ENCODE data around the gene WWC1.
"Not testable (repeated sequence)": the region's sequence is repeated elsewhere in the genome, so short reads cannot be mapped to it uniquely, and the experiment has no call there.

WWC1 gene

DNA sequence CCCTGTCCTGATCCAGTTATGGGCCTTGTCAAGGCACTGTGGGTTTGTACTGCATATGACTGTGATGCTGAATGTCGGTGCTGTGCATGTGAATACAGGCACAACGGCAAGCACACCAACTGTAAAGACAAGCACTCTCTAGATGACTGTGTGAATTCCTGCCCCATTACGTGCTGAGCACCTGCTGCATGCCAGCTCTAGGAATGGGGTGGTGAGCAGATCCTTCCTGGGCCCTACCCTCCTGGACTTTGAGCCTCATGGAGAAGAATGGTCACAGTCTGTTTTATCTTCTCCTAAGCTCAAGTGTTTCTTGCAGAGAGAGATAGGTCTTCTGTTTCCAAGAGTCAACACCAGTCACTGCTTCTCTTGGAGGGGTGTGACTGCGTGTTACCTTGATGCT lies 138.9 kb downstream of the WWC1 start:
- Histone ChIP-seq H3K27me3 (ENCODE audit: control insufficient read depth in 1 of 2, insufficient read depth in 2 of 2, low read length in 2 of 2) (no peaks in the 10 kb centered on the region), H3K36me3 (ENCODE audit: control insufficient read depth in 1 of 2, insufficient read depth in 2 of 2, low read length in 2 of 2) (peaks cover 11 to 45% of the 10 kb centered on the region in 2 donors), H3K9ac (ENCODE audit: low read depth in 1 of 2, low read length in 2 of 2) (peak overlapping the region in 1 of 2 donors; percentile 16), H3K9me3 (ENCODE audit: control insufficient read depth in 1 of 2, low read length in 2 of 2) (no peaks in the 10 kb centered on the region), H3K4me3 (ENCODE audit: low read depth in 1 of 2, low read length in 2 of 2) (no peak overlapping the region), H3K4me1 (ENCODE audit: control insufficient read depth in 1 of 2, insufficient read depth in 2 of 2, low read length in 2 of 2) (peaks cover 13 to 14% of the 10 kb centered on the region in 2 donors), H3K27ac (ENCODE audit: low read depth, low read length) (peak overlapping the region; percentile 4)

DNA sequence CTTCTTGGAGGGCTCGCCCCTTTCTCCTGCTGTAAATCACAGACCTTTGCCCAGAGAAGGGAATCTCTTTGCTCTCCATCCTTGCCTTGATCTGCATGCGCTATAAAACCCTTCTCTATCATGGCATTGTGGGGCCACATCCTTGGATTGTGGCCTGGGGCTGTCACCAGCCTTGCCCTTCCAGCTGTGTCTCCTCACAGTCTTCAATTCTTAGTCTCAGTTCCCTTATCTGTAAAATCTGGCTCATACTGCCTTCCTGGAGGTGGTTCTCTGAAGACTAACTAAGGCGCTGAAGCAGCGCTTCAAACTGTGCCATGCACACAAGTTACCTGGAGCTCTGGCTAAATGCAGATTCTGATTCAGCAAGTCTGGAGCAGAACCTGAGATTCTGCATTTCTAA lies 141.5 kb downstream of the WWC1 start:
- Histone ChIP-seq H3K9ac (ENCODE audit: low read depth in 1 of 2, low read length in 2 of 2) (no peak overlapping the region), H3K36me3 (ENCODE audit: control insufficient read depth in 1 of 2, insufficient read depth in 2 of 2, low read length in 2 of 2) (peaks cover 11 to 45% of the 10 kb centered on the region in 2 donors), H3K4me3 (ENCODE audit: low read depth in 1 of 2, low read length in 2 of 2) (no peak overlapping the region)

DNA sequence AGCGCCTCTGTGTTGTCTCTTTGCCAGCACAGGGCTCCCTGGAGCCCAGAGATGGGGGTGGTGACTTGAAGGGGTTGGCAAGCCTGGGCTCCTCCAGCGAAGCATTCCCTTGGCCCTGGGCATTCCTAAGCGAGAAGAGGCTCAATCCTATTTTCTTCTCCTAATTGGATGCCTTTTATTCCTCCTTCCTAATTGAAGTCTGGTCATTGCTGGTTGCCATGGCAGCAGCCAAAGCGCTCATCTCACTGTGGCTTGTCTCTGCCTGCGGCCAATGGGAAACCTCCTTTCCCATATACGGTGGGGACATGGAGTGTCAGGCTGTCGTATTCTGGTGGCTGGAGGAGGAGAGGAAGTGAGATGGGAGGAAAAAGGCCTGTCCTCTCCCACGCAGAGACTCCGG lies 142.6 kb downstream of the WWC1 start:
- H3K36me3 ChIP-seq (ENCODE audit: control insufficient read depth in 1 of 2, insufficient read depth in 2 of 2, low read length in 2 of 2): peaks cover 11 to 40% of the 10 kb centered on the region in 2 donors

More for the DNA sequence above, 141.5 kb downstream of the WWC1 start:
- H3K27me3 ChIP-seq (ENCODE audit: control insufficient read depth in 1 of 2, insufficient read depth in 2 of 2, low read length in 2 of 2): no peaks in the 10 kb centered on the region
- no peak overlapping the region for H3K27ac ChIP-seq (ENCODE audit: low read depth, low read length)
- H3K9me3 ChIP-seq (ENCODE audit: control insufficient read depth in 1 of 2, low read length in 2 of 2): no peaks in the 10 kb centered on the region
- H3K4me1 ChIP-seq (ENCODE audit: control insufficient read depth in 1 of 2, insufficient read depth in 2 of 2, low read length in 2 of 2): peaks cover 13 to 14% of the 10 kb centered on the region in 2 donors

DNA sequence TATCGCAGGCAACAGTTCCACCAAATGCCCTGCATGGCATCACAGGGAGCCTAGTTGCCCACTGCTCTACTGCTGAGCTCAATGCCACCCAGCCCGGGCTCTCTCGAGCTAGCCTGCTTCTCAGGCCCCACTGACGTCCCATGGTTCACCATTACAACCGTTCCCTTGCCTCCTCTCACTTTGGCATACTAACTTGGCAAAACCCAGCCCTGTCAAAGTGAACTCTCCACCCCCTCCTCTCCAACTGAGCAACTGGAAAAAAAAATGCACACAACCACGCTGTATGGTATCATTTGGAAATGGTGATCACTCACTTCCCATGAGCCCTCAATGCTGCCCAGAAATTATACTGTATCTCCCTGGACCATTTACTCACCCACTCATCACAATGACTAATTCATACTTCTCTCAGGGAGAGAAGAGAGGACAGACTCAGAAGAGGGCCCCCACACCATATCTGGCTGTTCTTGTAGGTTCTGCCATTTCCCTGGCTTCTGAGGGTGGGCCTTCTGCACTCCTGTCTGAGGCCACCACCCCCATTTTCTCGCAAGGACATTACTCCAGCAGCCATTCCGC lies 143.4 kb downstream of the WWC1 start:
- H3K4me3 ChIP-seq (ENCODE audit: low read depth in 1 of 2, low read length in 2 of 2): no peak overlapping the region
- H3K4me1 ChIP-seq (ENCODE audit: control insufficient read depth in 1 of 2, insufficient read depth in 2 of 2, low read length in 2 of 2): peaks cover 10 to 11% of the 10 kb centered on the region in 2 donors
- H3K9ac ChIP-seq (ENCODE audit: low read depth in 1 of 2, low read length in 2 of 2): no peak overlapping the region
- no peak overlapping the region for H3K27ac ChIP-seq (ENCODE audit: low read depth, low read length)
- no peaks in the 10 kb centered on the region for H3K9me3 ChIP-seq (ENCODE audit: control insufficient read depth in 1 of 2, low read length in 2 of 2)
- no peaks in the 10 kb centered on the region for H3K27me3 ChIP-seq (ENCODE audit: control insufficient read depth in 1 of 2, insufficient read depth in 2 of 2, low read length in 2 of 2)
- H3K36me3 ChIP-seq (ENCODE audit: control insufficient read depth in 1 of 2, insufficient read depth in 2 of 2, low read length in 2 of 2): peaks cover 11 to 42% of the 10 kb centered on the region in 2 donors

More for the DNA sequence above, 142.6 kb downstream of the WWC1 start:
- Histone ChIP-seq H3K9me3 (ENCODE audit: control insufficient read depth in 1 of 2, low read length in 2 of 2) (no peaks in the 10 kb centered on the region), H3K9ac (ENCODE audit: low read depth in 1 of 2, low read length in 2 of 2) (no peak overlapping the region), H3K27me3 (ENCODE audit: control insufficient read depth in 1 of 2, insufficient read depth in 2 of 2, low read length in 2 of 2) (no peaks in the 10 kb centered on the region), H3K27ac (ENCODE audit: low read depth, low read length) (no peak overlapping the region), H3K4me3 (ENCODE audit: low read depth in 1 of 2, low read length in 2 of 2) (no peak overlapping the region), H3K4me1 (ENCODE audit: control insufficient read depth in 1 of 2, insufficient read depth in 2 of 2, low read length in 2 of 2) (peaks cover 13 to 14% of the 10 kb centered on the region in 2 donors)

DNA sequence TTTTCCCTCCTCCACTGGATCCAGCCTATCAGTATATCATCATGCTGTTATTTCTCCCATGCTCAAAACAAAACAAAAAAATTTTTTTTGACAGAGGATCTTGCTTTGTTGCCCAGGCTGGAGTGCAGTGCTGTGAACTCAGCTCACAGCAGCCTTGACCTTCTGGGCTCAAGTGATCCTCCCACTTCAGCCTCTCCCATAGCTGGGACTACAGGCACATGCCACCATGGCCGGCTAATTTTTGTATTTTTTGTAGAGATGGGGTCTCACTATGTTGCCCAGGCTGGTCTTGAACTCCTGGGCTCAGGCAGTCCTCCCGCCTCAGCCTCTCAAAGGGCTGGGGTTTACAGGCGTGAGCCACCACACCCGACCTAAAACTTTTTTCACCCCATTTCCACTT lies 143.9 kb downstream of the WWC1 start:
- H3K4me3 ChIP-seq (ENCODE audit: low read depth in 1 of 2, low read length in 2 of 2); H3K9me3 ChIP-seq (ENCODE audit: control insufficient read depth in 1 of 2, low read length in 2 of 2); H3K27ac ChIP-seq (ENCODE audit: low read depth, low read length); H3K9ac ChIP-seq (ENCODE audit: low read depth in 1 of 2, low read length in 2 of 2); H3K27me3 ChIP-seq (ENCODE audit: control insufficient read depth in 1 of 2, insufficient read depth in 2 of 2, low read length in 2 of 2); H3K4me1 ChIP-seq (ENCODE audit: control insufficient read depth in 1 of 2, insufficient read depth in 2 of 2, low read length in 2 of 2): not testable (repeated sequence)
- H3K36me3 ChIP-seq (ENCODE audit: control insufficient read depth in 1 of 2, insufficient read depth in 2 of 2, low read length in 2 of 2): peaks cover 11 to 38% of the 10 kb centered on the region in 2 donors

DNA sequence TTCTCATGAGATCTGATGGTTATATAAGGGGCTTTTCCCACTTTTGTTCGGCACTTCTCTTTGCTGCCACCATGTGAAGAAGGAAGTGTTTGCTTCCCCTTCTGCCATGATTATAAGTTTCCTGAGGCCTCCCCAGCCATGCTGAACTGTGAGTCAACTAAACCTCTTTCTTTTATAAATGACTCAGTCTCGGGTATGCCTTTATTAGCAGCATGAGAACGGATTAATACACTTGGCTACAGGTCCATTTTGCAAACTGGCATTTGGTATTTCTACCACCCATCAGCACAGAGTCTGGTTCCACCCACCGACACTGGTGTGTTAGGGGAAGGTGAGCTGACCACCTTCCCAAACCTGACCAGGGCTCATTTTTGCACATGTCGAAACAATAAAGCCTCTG lies 146.9 kb downstream of the WWC1 start:
- Histone ChIP-seq H3K9me3 (ENCODE audit: control insufficient read depth in 1 of 2, low read length in 2 of 2) (no peaks in the 10 kb centered on the region), H3K27me3 (ENCODE audit: control insufficient read depth in 1 of 2, insufficient read depth in 2 of 2, low read length in 2 of 2) (no peaks in the 10 kb centered on the region), H3K9ac (ENCODE audit: low read depth in 1 of 2, low read length in 2 of 2) (no peak overlapping the region), H3K27ac (ENCODE audit: low read depth, low read length) (no peak overlapping the region), H3K4me3 (ENCODE audit: low read depth in 1 of 2, low read length in 2 of 2) (no peak overlapping the region), H3K36me3 (ENCODE audit: control insufficient read depth in 1 of 2, insufficient read depth in 2 of 2, low read length in 2 of 2) (peaks cover 14 to 29% of the 10 kb centered on the region in 2 donors), H3K4me1 (ENCODE audit: control insufficient read depth in 1 of 2, insufficient read depth in 2 of 2, low read length in 2 of 2) (no peaks in the 10 kb centered on the region)

DNA sequence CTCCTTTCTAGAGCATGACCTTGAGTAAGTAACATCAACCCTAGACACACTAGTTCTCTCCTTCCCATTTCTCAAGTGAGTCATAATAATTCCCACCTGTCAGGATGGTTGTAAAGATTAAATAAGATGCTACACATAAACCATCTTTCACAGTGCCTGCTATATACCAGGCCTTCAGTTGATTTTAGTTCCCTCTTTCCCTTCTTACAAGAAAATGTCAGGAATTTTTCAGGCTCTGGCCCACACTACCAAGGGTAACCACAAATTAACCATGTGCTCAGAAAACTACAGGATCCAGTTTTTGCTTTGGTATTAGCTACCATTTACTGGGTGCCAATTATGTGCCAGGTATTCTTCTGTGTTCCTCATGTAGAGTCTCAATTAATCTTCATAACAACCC lies 152.1 kb downstream of the WWC1 start:
- no peaks in the 10 kb centered on the region for H3K27me3 ChIP-seq (ENCODE audit: control insufficient read depth in 1 of 2, insufficient read depth in 2 of 2, low read length in 2 of 2)

DNA sequence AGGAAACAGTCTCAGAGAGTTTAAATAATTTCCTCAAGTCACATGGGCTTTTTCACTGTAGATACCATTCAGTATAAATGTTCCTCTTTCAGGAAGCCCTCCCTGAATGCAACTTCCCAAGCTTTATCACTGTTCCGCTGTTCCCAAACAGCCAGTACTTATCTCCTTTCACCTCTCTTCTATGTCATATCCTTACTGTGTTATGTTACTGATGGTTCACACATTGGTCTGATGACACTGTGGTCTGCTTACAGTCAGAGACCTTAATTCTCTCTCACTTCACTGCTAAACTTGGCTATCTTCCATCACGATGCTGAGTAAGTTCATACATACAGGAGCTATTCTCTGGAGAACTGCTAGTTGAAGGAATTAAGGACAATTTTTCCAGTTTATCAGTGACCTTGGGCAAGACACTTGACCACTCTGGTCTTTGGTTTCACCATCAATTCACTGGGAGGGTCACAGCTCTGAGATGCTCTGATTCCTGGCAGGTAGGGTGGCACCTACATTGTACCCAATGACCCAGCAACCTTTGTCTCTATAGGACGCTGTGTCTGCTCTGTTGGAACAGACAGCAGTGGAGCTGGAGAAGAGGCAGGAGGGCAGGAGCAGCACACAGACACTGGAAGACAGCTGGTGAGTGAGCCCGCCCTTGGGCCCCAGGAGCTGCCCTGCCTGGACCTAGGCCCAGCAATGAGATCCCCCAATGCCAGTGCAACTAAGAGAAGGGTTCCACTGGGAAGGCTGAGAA lies 152.7 kb downstream of the WWC1 start:
- no peak overlapping the region for H3K27ac ChIP-seq (ENCODE audit: low read depth, low read length)
- H3K4me3 ChIP-seq (ENCODE audit: low read depth in 1 of 2, low read length in 2 of 2): no peak overlapping the region
- H3K36me3 ChIP-seq (ENCODE audit: control insufficient read depth in 1 of 2, insufficient read depth in 2 of 2, low read length in 2 of 2): peaks cover 16 to 32% of the 10 kb centered on the region in 2 donors
- no peaks in the 10 kb centered on the region for H3K27me3 ChIP-seq (ENCODE audit: control insufficient read depth in 1 of 2, insufficient read depth in 2 of 2, low read length in 2 of 2)
- no peaks in the 10 kb centered on the region for H3K4me1 ChIP-seq (ENCODE audit: control insufficient read depth in 1 of 2, insufficient read depth in 2 of 2, low read length in 2 of 2)
- H3K9me3 ChIP-seq (ENCODE audit: control insufficient read depth in 1 of 2, low read length in 2 of 2): no peaks in the 10 kb centered on the region
- no peak overlapping the region for H3K9ac ChIP-seq (ENCODE audit: low read depth in 1 of 2, low read length in 2 of 2)

More for the DNA sequence above, 152.1 kb downstream of the WWC1 start:
- no peaks in the 10 kb centered on the region for H3K9me3 ChIP-seq (ENCODE audit: control insufficient read depth in 1 of 2, low read length in 2 of 2)
- no peak overlapping the region for H3K9ac ChIP-seq (ENCODE audit: low read depth in 1 of 2, low read length in 2 of 2)
- H3K27ac ChIP-seq (ENCODE audit: low read depth, low read length): no peak overlapping the region
- no peaks in the 10 kb centered on the region for H3K4me1 ChIP-seq (ENCODE audit: control insufficient read depth in 1 of 2, insufficient read depth in 2 of 2, low read length in 2 of 2)
- H3K36me3 ChIP-seq (ENCODE audit: control insufficient read depth in 1 of 2, insufficient read depth in 2 of 2, low read length in 2 of 2): peaks cover 16 to 32% of the 10 kb centered on the region in 2 donors
- no peak overlapping the region for H3K4me3 ChIP-seq (ENCODE audit: low read depth in 1 of 2, low read length in 2 of 2)

DNA sequence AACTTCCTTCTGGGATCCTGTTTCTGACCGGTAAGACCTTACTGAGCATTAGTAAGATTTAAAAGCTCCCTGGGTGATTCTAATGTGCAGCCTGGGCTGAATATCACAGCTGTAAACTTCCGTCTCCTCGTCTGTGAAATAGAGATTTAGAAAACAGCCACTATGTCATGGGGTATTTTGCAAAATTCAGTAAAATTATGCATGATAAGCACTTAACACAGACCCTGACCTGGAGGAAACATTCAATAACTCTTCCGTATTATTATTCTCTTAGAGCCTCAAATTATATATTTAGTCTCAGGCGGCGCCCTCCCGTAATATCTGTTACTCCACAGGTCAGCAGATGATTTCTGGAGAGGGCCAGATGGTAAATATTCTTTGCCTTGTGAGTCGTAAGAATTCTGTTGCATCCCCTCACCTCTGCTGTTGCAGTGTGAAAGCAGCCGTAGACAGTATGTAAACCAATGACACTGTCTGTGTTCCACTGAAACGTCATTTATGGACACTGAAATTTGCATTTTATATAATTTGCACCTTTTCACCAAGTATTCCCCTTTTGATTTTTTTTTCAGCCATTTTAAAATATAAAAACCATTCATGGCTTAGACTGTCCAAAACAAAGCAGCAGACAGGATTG lies 155.7 kb downstream of the WWC1 start:
- Histone ChIP-seq H3K9me3 (ENCODE audit: control insufficient read depth in 1 of 2, low read length in 2 of 2) (no peaks in the 10 kb centered on the region), H3K36me3 (ENCODE audit: control insufficient read depth in 1 of 2, insufficient read depth in 2 of 2, low read length in 2 of 2) (peaks cover 16 to 21% of the 10 kb centered on the region in 2 donors), H3K27ac (ENCODE audit: low read depth, low read length) (no peak overlapping the region), H3K27me3 (ENCODE audit: control insufficient read depth in 1 of 2, insufficient read depth in 2 of 2, low read length in 2 of 2) (no peaks in the 10 kb centered on the region), H3K4me1 (ENCODE audit: control insufficient read depth in 1 of 2, insufficient read depth in 2 of 2, low read length in 2 of 2) (no peaks in the 10 kb centered on the region), H3K4me3 (ENCODE audit: low read depth in 1 of 2, low read length in 2 of 2) (no peak overlapping the region), H3K9ac (ENCODE audit: low read depth in 1 of 2, low read length in 2 of 2) (no peak overlapping the region)

DNA sequence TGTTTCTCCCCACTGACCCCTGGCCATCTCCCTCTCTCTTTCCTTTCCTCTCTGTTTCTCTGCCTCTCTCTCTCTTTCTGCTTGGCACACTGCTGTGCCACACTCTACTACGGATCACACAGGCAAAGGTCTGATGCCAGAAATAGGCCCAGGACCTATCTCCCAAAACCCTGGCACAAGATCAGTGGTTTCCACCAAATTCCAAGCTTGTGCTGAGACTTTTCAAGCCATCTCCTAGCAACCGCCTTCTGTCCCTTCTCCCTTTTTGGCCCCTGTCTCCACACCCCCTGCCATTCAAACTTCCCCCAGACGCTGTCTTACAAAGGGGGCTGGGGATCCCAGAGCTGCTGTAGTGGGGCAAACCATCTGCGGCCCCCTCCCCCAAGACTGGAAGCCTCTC lies 156.4 kb downstream of the WWC1 start:
- no peaks in the 10 kb centered on the region for H3K27me3 ChIP-seq (ENCODE audit: control insufficient read depth in 1 of 2, insufficient read depth in 2 of 2, low read length in 2 of 2)

More for the DNA sequence above, 156.4 kb downstream of the WWC1 start:
- Histone ChIP-seq H3K4me1 (ENCODE audit: control insufficient read depth in 1 of 2, insufficient read depth in 2 of 2, low read length in 2 of 2) (no peaks in the 10 kb centered on the region), H3K9me3 (ENCODE audit: control insufficient read depth in 1 of 2, low read length in 2 of 2) (no peaks in the 10 kb centered on the region), H3K9ac (ENCODE audit: low read depth in 1 of 2, low read length in 2 of 2) (no peak overlapping the region), H3K36me3 (ENCODE audit: control insufficient read depth in 1 of 2, insufficient read depth in 2 of 2, low read length in 2 of 2) (peaks cover 16 to 22% of the 10 kb centered on the region in 2 donors), H3K4me3 (ENCODE audit: low read depth in 1 of 2, low read length in 2 of 2) (no peak overlapping the region), H3K27ac (ENCODE audit: low read depth, low read length) (no peak overlapping the region)

All from duodenal mucosa (tissue), 2 donors.